Amniotic stem cell (primary cell): ENCODE measurements around the gene LMTK2.
"Not testable (repeated sequence)": the region's sequence is repeated elsewhere in the genome, so short reads cannot be mapped to it uniquely, and the experiment has no call there.

Experiments used
- DNase-seq: peaks from one replicate; lab custom pipeline; 2025; lab: John Stamatoyannopoulos, UW

LMTK2 gene

GRCh38 chr7:98217623-98218582 is 111.2 kb downstream of the LMTK2 start:
- DNase-seq = no peak

GRCh38 chr7:98219382-98219781 is 112.7 kb downstream of the LMTK2 start:
- not testable (repeated sequence) for DNase-seq

GRCh38 chr7:98221611-98222532 is 115.2 kb downstream of the LMTK2 start:
- DNase-seq = no peak

GRCh38 chr7:98222533-98223195 is 116.0 kb downstream of the LMTK2 start:
- no peak for DNase-seq

- DNase-seq = no peak
These were observed 116.8 kb downstream of the LMTK2 start for GRCh38 chr7:98223351-98223897.

- no peak for DNase-seq
These were observed 117.4 kb downstream of the LMTK2 start for GRCh38 chr7:98223898-98224700.

GRCh38 chr7:98224701-98225181 is 118.1 kb downstream of the LMTK2 start:
- no peak for DNase-seq

- DNase-seq = no peak
These were observed 119.4 kb downstream of the LMTK2 start for GRCh38 chr7:98225913-98226614.

- no peak for DNase-seq
These were observed 121.3 kb downstream of the LMTK2 start for GRCh38 chr7:98227939-98228338.

- no peak for DNase-seq
These were observed 122.1 kb downstream of the LMTK2 start for GRCh38 chr7:98228801-98229200.

- DNase-seq = no peak
These were observed 122.8 kb downstream of the LMTK2 start for GRCh38 chr7:98229441-98229840.

GRCh38 chr7:98229991-98230745 is 123.5 kb downstream of the LMTK2 start:
- no peak for DNase-seq

- no peak for DNase-seq
These were observed 124.2 kb downstream of the LMTK2 start for GRCh38 chr7:98230746-98231471.

- no peak for DNase-seq
These were observed 125.0 kb downstream of the LMTK2 start for GRCh38 chr7:98231493-98232262.

- no peak for DNase-seq
These were observed 125.6 kb downstream of the LMTK2 start for GRCh38 chr7:98232263-98232585.

GRCh38 chr7:98232799-98233198 is 126.1 kb downstream of the LMTK2 start:
- no peak for DNase-seq

- DNase-seq = no peak
These were observed 126.8 kb downstream of the LMTK2 start for GRCh38 chr7:98233219-98234070.
